Measurements from ENCODE around the gene RGS13.

The RGS13 gene

DNA sequence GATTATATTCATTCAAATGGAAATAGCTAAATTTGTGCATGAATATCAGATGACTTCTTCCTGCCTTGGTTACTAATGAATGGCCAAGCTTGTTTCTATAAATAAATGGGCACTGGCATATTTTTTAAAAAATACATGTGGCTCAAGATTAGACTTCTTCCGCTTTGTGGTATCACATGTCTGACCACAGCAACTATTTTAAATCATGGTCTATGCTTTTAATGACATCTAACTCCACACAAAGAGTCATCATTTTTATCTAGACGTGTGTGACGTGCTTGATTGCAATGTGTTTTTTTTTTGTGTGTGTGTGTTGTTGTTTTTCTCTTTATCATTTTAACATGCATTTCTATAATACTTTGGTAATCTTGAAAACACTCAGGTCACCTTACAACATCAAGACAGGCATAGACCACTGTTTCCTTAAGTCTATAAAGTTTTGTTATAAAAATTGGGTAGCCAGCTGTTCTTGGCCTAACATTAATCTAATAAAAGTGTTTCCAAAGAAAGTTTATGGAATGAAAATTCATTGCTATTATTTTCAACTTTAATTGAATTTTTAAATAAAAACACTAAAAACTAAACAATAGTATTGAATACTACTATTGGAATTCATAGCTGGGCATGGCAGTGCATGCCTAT lies 30.8 kb upstream of the RGS13 start:
- no peak for DNase-seq
- no peaks in the 10 kb centered on the region for H3K36me3 Mint-ChIP-seq (ENCODE audit: insufficient read depth)
- H3K27me3 Mint-ChIP-seq, result no peaks in the 10 kb centered on the region
- no peak overlapping the region for H3K4me3 Mint-ChIP-seq
- no peaks in the 10 kb centered on the region for H3K9me3 Mint-ChIP-seq
- ATAC-seq (replicated peaks), result peak; percentile 39
- H3K4me1 Mint-ChIP-seq (ENCODE audit: low read depth in 2 of 2), result peaks cover 25 to 47% of the 10 kb centered on the region in 2 donors
- H3K27ac Mint-ChIP-seq, result peak overlapping the region; percentile 70 to 93

GRCh38 chr1:192608671-192609070 lies 27.3 kb upstream of the RGS13 start:
- H3K27me3 Mint-ChIP-seq, result no peaks in the 10 kb centered on the region
- H3K27ac Mint-ChIP-seq, result peak overlapping the region; percentile 61 to 89

DNA sequence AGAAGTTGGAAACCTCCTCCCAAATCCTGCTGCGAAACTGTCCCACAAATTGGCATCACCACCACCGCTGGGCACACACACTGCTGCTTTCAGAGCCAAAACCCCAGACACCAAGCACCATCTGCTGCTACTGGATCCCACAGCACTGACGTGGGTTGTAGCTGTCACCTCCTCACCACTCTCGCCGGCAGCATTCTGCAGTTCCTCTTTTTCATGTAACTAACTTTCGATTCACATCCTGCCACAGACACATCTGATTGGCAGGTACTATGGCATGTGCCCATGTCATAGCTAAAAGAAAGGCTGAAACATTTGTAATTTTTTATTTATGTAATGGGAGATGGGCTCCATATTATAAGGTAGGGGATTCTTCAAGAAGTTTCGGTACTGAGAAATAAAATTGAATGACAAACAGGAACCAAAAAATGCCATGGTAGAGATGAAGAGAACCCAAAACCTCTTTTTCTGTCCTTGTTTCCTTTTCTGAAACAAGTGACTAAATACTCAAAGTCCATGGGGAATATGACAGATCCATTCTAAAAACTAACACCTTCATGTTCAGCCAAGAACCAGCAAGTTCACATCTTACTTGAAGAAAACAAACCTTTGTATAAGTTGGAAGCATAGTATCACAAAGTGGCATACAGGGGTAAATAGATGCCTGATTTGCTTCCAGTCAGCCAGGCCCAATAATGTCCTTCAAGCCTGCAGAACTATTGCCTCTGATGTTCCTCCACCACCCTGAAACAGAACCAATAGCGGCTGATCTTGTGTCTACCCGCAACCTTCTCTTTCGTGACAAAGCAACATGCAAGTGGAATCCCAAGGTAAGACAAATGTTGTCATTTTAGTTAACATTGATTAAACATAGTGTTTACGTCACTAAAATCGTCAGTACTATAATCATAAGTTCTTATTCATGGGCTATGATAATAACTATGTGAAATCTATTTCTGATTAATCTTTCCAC lies 26.6 kb upstream of the RGS13 start:
- Mint-ChIP-seq H3K27me3 (no peaks in the 10 kb centered on the region), H3K4me3 (peak overlapping the region; percentile 11 to 45), H3K4me1 (ENCODE audit: low read depth in 2 of 2) (peaks cover 17 to 18% of the 10 kb centered on the region in 2 donors), H3K36me3 (ENCODE audit: insufficient read depth) (no peaks in the 10 kb centered on the region), H3K9me3 (no peaks in the 10 kb centered on the region), H3K27ac (peak overlapping the region; percentile 61 to 89)
- DNase-seq (peak; percentile 59 to 75 (median 62)), ATAC-seq (replicated peaks) (peak; percentile 93)

More at GRCh38 chr1:192608671-192609070, 27.3 kb upstream of the RGS13 start:
- no peaks in the 10 kb centered on the region for H3K9me3 Mint-ChIP-seq
- no peak for DNase-seq
- peak overlapping the region in 1 of 2 donors; percentile 45 for H3K4me3 Mint-ChIP-seq
- ATAC-seq (replicated peaks), result no peak
- no peaks in the 10 kb centered on the region for H3K36me3 Mint-ChIP-seq (ENCODE audit: insufficient read depth)
- peaks cover 17 to 19% of the 10 kb centered on the region in 2 donors for H3K4me1 Mint-ChIP-seq (ENCODE audit: low read depth in 2 of 2)

DNA sequence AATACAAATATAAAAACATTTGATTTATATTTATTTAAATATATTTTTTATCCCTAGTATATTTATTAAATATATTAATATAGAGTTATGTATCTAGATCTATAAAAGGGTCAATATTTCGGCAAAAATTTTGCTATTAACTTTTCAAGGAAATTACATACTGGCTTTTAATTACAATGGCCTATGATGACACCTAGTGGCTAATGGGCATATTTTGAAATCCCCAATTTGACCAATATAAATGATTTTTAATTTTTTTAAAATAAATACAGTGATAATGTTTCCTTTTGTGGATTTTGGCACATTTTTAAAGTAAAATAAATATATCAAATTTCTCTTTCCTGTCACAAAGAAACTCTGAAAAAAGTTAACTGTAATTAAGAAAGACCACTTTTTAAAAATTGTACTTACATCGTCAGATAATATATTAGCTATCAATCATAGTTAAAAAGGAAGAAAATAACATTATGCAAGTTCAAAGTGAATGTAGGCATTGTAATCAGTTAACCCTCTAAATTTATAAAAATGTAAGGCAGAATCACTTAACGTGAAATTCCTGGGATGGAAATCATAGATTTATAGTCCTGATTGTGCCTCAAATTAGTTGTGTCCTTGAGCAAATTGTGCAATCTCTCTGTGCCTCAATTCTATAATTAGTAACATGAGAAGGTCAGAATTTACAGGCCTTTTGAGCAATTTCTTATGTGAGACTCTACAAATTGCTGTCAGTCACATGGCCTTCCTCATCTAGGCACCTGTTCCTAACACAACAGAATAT lies 25.6 kb upstream of the RGS13 start:
- H3K27me3 Mint-ChIP-seq, result no peaks in the 10 kb centered on the region
- H3K27ac Mint-ChIP-seq, result peak overlapping the region in 1 of 2 donors; percentile 89
- H3K36me3 Mint-ChIP-seq (ENCODE audit: insufficient read depth), result no peaks in the 10 kb centered on the region
- no peak overlapping the region for H3K4me3 Mint-ChIP-seq
- DNase-seq, result no peak
- ATAC-seq (replicated peaks), result no peak
- no peaks in the 10 kb centered on the region for H3K9me3 Mint-ChIP-seq
- H3K4me1 Mint-ChIP-seq (ENCODE audit: low read depth in 2 of 2), result peaks cover 15 to 17% of the 10 kb centered on the region in 2 donors

DNA sequence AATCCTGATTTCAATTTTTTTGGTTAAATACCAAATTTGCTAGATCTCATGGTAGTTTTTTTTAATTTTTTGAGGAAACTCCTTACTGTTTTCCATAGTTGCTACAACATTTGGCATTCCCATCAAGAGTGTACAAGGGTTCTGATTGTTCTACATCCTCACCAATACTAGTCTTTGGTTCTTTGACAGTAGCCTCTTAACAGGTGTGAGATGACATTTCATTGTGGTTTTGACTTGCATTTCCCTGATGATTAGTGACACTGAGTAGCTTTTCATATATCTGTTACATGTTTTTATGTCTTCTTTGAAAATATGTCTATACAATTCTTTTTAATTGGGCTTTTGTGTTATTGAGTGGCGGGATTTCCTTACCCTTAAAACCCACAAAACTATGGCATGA lies 20.9 kb upstream of the RGS13 start:
- DNase-seq (no peak), ATAC-seq (replicated peaks) (no peak)
- H3K4me3 Mint-ChIP-seq, result no peak overlapping the region
- no peaks in the 10 kb centered on the region for H3K9me3 Mint-ChIP-seq
- H3K27me3 Mint-ChIP-seq, result no peaks in the 10 kb centered on the region
- H3K27ac Mint-ChIP-seq, result no peak overlapping the region
- no peaks in the 10 kb centered on the region for H3K4me1 Mint-ChIP-seq (ENCODE audit: low read depth in 2 of 2)
- no peaks in the 10 kb centered on the region for H3K36me3 Mint-ChIP-seq (ENCODE audit: insufficient read depth)

DNA sequence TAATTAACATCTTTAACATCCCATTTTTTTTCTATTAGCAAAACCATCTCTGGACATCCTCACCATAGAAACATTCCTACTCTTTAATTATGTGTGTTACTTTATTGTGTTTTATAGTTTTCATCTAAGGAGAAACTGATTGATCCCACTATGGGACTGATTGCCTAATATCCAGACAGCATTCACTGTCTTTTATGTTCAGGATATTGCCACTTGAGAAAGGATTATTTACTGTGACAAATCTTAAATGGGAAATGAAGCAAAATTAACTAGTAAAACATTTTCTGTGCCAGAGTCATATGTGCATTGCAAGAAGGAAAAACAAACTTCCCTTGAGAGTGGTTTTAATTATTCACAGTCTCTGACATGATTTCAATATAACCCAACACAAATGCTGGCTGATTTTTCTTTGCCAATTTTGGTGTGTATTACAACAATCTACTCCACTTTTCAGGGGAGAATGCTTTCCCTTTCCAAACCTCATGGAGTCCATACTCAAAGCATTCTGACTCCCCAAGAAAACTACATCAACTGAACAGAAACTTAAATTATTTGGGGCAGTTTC lies 15.8 kb upstream of the RGS13 start:
- H3K4me3 Mint-ChIP-seq, result no peak overlapping the region
- H3K27me3 Mint-ChIP-seq, result peaks cover 7 to 11% of the 10 kb centered on the region in 2 donors
- ATAC-seq (replicated peaks), result no peak

DNA sequence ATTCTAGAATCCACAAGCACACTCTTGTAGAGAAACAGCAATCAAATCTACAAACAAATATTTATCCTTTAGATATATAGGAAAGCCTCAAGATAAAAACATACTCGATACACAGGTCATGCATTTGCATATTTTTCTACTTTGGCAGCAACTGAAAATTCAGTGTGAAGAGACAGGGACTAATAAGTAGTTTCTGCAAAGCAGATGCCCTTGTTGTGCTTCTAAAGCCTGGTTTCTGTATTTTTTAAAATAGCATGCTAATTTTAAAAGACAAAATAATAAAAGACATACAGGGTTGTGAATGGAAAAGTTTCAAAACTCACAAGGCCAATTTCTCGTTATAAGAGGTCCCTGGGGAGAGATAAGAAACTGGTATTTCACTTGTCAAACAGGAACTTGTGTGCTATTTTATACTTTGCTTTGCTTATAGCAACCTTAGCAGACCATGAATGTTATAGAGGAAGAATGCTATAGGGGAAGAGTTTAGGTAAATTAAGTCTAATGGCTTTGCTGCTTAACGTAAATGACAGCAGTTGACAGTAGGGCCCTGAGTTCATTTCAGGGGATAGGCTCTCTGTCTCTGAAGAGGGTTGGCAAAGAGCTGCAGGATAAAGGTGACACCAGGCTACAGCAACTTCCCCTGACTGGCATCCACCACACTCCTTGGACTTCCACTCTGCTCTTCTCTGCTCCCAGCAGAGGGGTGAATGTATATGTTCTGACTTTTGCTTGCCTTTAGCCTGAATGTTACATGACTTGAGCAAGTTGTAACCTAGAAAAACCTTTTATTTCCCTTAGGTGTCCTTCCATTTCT lies 9.4 kb upstream of the RGS13 start:
- Mint-ChIP-seq H3K27ac (no peak overlapping the region), H3K4me3 (no peak overlapping the region)

More for the DNA sequence above, 15.8 kb upstream of the RGS13 start:
- no peak for DNase-seq
- H3K9me3 Mint-ChIP-seq, result peaks cover 0 to 1% of the 10 kb centered on the region in 2 donors
- H3K36me3 Mint-ChIP-seq (ENCODE audit: insufficient read depth), result no peaks in the 10 kb centered on the region
- no peaks in the 10 kb centered on the region for H3K4me1 Mint-ChIP-seq (ENCODE audit: low read depth in 2 of 2)
- H3K27ac Mint-ChIP-seq, result no peak overlapping the region

GRCh38 chr1:192627901-192628300 lies 8.0 kb upstream of the RGS13 start:
- Mint-ChIP-seq H3K27ac (no peak overlapping the region), H3K36me3 (ENCODE audit: insufficient read depth) (no peaks in the 10 kb centered on the region), H3K27me3 (peaks cover 7 to 11% of the 10 kb centered on the region in 2 donors), H3K9me3 (no peaks in the 10 kb centered on the region), H3K4me1 (ENCODE audit: low read depth in 2 of 2) (no peaks in the 10 kb centered on the region), H3K4me3 (no peak overlapping the region)
- no peak for ATAC-seq (replicated peaks)
- DNase-seq, result no peak

More for the DNA sequence above, 9.4 kb upstream of the RGS13 start:
- H3K9me3 Mint-ChIP-seq, result peaks cover 0 to 1% of the 10 kb centered on the region in 2 donors
- peaks cover 7 to 11% of the 10 kb centered on the region in 2 donors for H3K27me3 Mint-ChIP-seq
- no peaks in the 10 kb centered on the region for H3K4me1 Mint-ChIP-seq (ENCODE audit: low read depth in 2 of 2)
- no peak for DNase-seq
- H3K36me3 Mint-ChIP-seq (ENCODE audit: insufficient read depth), result no peaks in the 10 kb centered on the region
- ATAC-seq (replicated peaks), result no peak

GRCh38 chr1:192628396-192629057 lies 7.4 kb upstream of the RGS13 start:
- Mint-ChIP-seq H3K36me3 (ENCODE audit: insufficient read depth) (no peaks in the 10 kb centered on the region), H3K27me3 (peaks cover 7 to 12% of the 10 kb centered on the region in 2 donors), H3K9me3 (no peaks in the 10 kb centered on the region), H3K4me1 (ENCODE audit: low read depth in 2 of 2) (no peaks in the 10 kb centered on the region), H3K4me3 (no peak overlapping the region), H3K27ac (no peak overlapping the region)
- ATAC-seq (replicated peaks), result no peak
- DNase-seq, result no peak

DNA sequence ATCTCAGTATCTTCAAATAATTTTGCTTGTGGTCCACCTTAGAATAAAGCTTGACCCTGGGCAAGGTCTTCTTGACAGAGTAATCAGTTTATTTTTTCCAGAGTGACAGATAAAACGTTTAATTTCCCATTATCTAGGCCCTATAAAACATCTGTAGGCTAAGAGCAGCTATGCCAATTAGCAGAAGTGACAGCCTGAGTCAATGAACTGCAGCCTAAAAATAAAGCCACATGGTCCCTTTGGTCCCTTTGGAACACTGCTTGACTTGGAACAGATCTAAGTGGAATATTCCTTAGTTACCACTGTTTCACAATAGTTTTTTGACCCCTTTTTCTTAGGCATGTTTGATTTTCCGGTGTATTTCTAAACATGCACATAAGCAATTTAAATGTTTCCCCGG lies 6.3 kb upstream of the RGS13 start:
- ATAC-seq (replicated peaks) (no peak), DNase-seq (no peak)
- H3K27ac Mint-ChIP-seq, result no peak overlapping the region
- H3K27me3 Mint-ChIP-seq, result peaks cover 0 to 12% of the 10 kb centered on the region in 2 donors
- H3K4me1 Mint-ChIP-seq (ENCODE audit: low read depth in 2 of 2), result no peaks in the 10 kb centered on the region
- H3K9me3 Mint-ChIP-seq, result no peaks in the 10 kb centered on the region
- H3K36me3 Mint-ChIP-seq (ENCODE audit: insufficient read depth), result no peaks in the 10 kb centered on the region
- no peak overlapping the region for H3K4me3 Mint-ChIP-seq

- Mint-ChIP-seq H3K9me3 (no peaks in the 10 kb centered on the region), H3K4me1 (ENCODE audit: low read depth in 2 of 2) (no peaks in the 10 kb centered on the region), H3K36me3 (ENCODE audit: insufficient read depth) (no peaks in the 10 kb centered on the region), H3K4me3 (no peak overlapping the region), H3K27me3 (peaks cover 6 to 9% of the 10 kb centered on the region in 2 donors), H3K27ac (no peak overlapping the region)
- DNase-seq (no peak), ATAC-seq (replicated peaks) (no peak)
Measured at GRCh38 chr1:192630521-192631287, 5.2 kb upstream of the RGS13 start.
